Body of pancreas (tissue), 4 donors: ENCODE data around the gene RNGTT.

ENCODE experiments used
- POLR2A ChIP-seq, 3 donors: fragments of 450-650 bp; IDR thresholded peaks; one replicate each; pipeline ENCODE4 v1.6.1; 2016; ENCODE audit warnings: antibody characterized with exemption in 3 of 3, mild to moderate bottlenecking in 2 of 3
- TF ChIP-seq, protein P1 (sequence below), 7 experiments: fragments of 450-650 bp in 4 of 7; fragments of 200-600 bp in 3 of 7; sonication (generic) in 3 of 7; IDR thresholded peaks; one replicate each; pipeline ENCODE4 v1.5.1; 2016 to 2019; ENCODE audit warnings: antibody characterized with exemption in 7 of 7

DNA sequence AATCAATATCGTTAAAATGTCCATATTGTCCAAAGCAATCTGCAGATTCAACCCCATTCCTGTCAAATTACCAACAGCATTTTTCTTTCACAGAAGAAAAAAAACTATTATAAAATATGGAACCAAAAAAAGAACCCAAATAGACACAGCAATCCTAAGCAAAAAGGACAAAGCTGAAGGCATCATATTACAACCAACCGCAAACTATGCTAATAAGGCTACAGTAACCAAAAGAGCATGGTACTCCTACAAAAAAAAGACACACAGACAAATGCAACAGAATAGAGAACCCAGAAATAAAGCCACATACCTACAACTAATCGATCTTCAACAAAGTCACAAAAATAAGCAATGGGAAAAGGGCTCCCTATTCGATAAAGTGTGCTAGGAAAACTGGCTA lies 49.2 kb downstream of the RNGTT start:
- TF ChIP-seq POLR2A (IDR thresholded peaks at IDR 0.05) = no peak
- TF ChIP-seq, protein P1, sequence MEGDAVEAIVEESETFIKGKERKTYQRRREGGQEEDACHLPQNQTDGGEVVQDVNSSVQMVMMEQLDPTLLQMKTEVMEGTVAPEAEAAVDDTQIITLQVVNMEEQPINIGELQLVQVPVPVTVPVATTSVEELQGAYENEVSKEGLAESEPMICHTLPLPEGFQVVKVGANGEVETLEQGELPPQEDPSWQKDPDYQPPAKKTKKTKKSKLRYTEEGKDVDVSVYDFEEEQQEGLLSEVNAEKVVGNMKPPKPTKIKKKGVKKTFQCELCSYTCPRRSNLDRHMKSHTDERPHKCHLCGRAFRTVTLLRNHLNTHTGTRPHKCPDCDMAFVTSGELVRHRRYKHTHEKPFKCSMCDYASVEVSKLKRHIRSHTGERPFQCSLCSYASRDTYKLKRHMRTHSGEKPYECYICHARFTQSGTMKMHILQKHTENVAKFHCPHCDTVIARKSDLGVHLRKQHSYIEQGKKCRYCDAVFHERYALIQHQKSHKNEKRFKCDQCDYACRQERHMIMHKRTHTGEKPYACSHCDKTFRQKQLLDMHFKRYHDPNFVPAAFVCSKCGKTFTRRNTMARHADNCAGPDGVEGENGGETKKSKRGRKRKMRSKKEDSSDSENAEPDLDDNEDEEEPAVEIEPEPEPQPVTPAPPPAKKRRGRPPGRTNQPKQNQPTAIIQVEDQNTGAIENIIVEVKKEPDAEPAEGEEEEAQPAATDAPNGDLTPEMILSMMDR (IDR thresholded peaks at IDR 0.05) = no peak
